ENCODE results near the gene ABCA8.
"Not testable (repeated sequence)": the region's sequence is repeated elsewhere in the genome, so short reads cannot be mapped to it uniquely, and the experiment has no call there.

ABCA8 gene

GRCh38 chr17:68829211-68829610, 126.0 kb downstream of the ABCA8 start:
- Mint-ChIP-seq H3K4me3 (no peak overlapping the region), H3K27ac (ENCODE audit: low read depth) (no peak overlapping the region), H3K4me1 (no peaks in the 10 kb centered on the region)

GRCh38 chr17:68824707-68825106, 130.5 kb downstream of the ABCA8 start:
- peaks cover 34% of the 10 kb centered on the region for H3K27me3 Mint-ChIP-seq
- H3K9me3 Mint-ChIP-seq, result no peaks in the 10 kb centered on the region
- H3K4me3 Mint-ChIP-seq, result no peak overlapping the region
- ATAC-seq (replicated peaks; ENCODE audit: extremely low read depth, poor library complexity, severe bottlenecking), result no peak
- no peak for DNase-seq (ENCODE audit: low spot score in 2 of 2)
- H3K4me1 Mint-ChIP-seq, result no peaks in the 10 kb centered on the region
- no peak overlapping the region for H3K27ac Mint-ChIP-seq (ENCODE audit: low read depth)
- H3K36me3 Mint-ChIP-seq (ENCODE audit: insufficient read depth), result peaks cover 2% of the 10 kb centered on the region

More at GRCh38 chr17:68829211-68829610, 126.0 kb downstream of the ABCA8 start:
- Mint-ChIP-seq H3K36me3 (ENCODE audit: insufficient read depth) (peaks cover 2% of the 10 kb centered on the region), H3K27me3 (peaks cover 38% of the 10 kb centered on the region), H3K9me3 (peaks cover 4% of the 10 kb centered on the region)
- no peak for DNase-seq (ENCODE audit: low spot score in 2 of 2)
- ATAC-seq (replicated peaks; ENCODE audit: extremely low read depth, poor library complexity, severe bottlenecking), result no peak

GRCh38 chr17:68824185-68824584, 131.0 kb downstream of the ABCA8 start:
- H3K4me3 Mint-ChIP-seq; DNase-seq (ENCODE audit: low spot score in 2 of 2); H3K9me3 Mint-ChIP-seq; H3K36me3 Mint-ChIP-seq (ENCODE audit: insufficient read depth); H3K27ac Mint-ChIP-seq (ENCODE audit: low read depth); H3K4me1 Mint-ChIP-seq; ATAC-seq (replicated peaks; ENCODE audit: extremely low read depth, poor library complexity, severe bottlenecking): not testable (repeated sequence)
- peaks cover 38% of the 10 kb centered on the region for H3K27me3 Mint-ChIP-seq

GRCh38 chr17:68822719-68823289, 132.4 kb downstream of the ABCA8 start:
- H3K9me3 Mint-ChIP-seq, result no peaks in the 10 kb centered on the region
- H3K4me1 Mint-ChIP-seq, result no peaks in the 10 kb centered on the region
- H3K27ac Mint-ChIP-seq (ENCODE audit: low read depth), result no peak overlapping the region
- DNase-seq (ENCODE audit: low spot score in 2 of 2), result no peak
- no peak overlapping the region for H3K4me3 Mint-ChIP-seq
- H3K27me3 Mint-ChIP-seq, result peaks cover 38% of the 10 kb centered on the region
- no peak for ATAC-seq (replicated peaks; ENCODE audit: extremely low read depth, poor library complexity, severe bottlenecking)
- H3K36me3 Mint-ChIP-seq (ENCODE audit: insufficient read depth), result peaks cover 2% of the 10 kb centered on the region

GRCh38 chr17:68821860-68822696, 133.1 kb downstream of the ABCA8 start:
- H3K4me3 Mint-ChIP-seq, result no peak overlapping the region
- peaks cover 42% of the 10 kb centered on the region for H3K27me3 Mint-ChIP-seq
- ATAC-seq (replicated peaks; ENCODE audit: extremely low read depth, poor library complexity, severe bottlenecking), result no peak
- no peaks in the 10 kb centered on the region for H3K4me1 Mint-ChIP-seq
- no peak for DNase-seq (ENCODE audit: low spot score in 2 of 2)
- H3K9me3 Mint-ChIP-seq, result no peaks in the 10 kb centered on the region
- H3K36me3 Mint-ChIP-seq (ENCODE audit: insufficient read depth), result peaks cover 2% of the 10 kb centered on the region
- no peak overlapping the region for H3K27ac Mint-ChIP-seq (ENCODE audit: low read depth)

GRCh38 chr17:68820825-68821481, 134.2 kb downstream of the ABCA8 start:
- Mint-ChIP-seq H3K4me3 (no peak overlapping the region), H3K36me3 (ENCODE audit: insufficient read depth) (no peaks in the 10 kb centered on the region), H3K27me3 (peaks cover 53% of the 10 kb centered on the region), H3K9me3 (no peaks in the 10 kb centered on the region), H3K27ac (ENCODE audit: low read depth) (no peak overlapping the region), H3K4me1 (no peaks in the 10 kb centered on the region)
- DNase-seq (ENCODE audit: low spot score in 2 of 2) (no peak), ATAC-seq (replicated peaks; ENCODE audit: extremely low read depth, poor library complexity, severe bottlenecking) (no peak)

- ATAC-seq (replicated peaks; ENCODE audit: extremely low read depth, poor library complexity, severe bottlenecking) (no peak), DNase-seq (ENCODE audit: low spot score in 2 of 2) (no peak)
- Mint-ChIP-seq H3K4me3 (no peak overlapping the region), H3K36me3 (ENCODE audit: insufficient read depth) (no peaks in the 10 kb centered on the region), H3K27me3 (peaks cover 58% of the 10 kb centered on the region), H3K27ac (ENCODE audit: low read depth) (no peak overlapping the region), H3K4me1 (no peaks in the 10 kb centered on the region), H3K9me3 (no peaks in the 10 kb centered on the region)
Measured at GRCh38 chr17:68820476-68820824, 134.7 kb downstream of the ABCA8 start.

- no peaks in the 10 kb centered on the region for H3K36me3 Mint-ChIP-seq (ENCODE audit: insufficient read depth)
- no peak overlapping the region for H3K27ac Mint-ChIP-seq (ENCODE audit: low read depth)
- no peaks in the 10 kb centered on the region for H3K9me3 Mint-ChIP-seq
- no peak for DNase-seq (ENCODE audit: low spot score in 2 of 2)
- ATAC-seq (replicated peaks; ENCODE audit: extremely low read depth, poor library complexity, severe bottlenecking), result no peak
- peaks cover 60% of the 10 kb centered on the region for H3K27me3 Mint-ChIP-seq
- H3K4me3 Mint-ChIP-seq, result no peak overlapping the region
- no peaks in the 10 kb centered on the region for H3K4me1 Mint-ChIP-seq
Measured at GRCh38 chr17:68819465-68819864, 135.7 kb downstream of the ABCA8 start.
